Endothelial cell of umbilical vein (primary cell): ENCODE data around the gene NRDC. TPM values are rescaled to one million over a fixed set of nuclear protein-coding genes. Genes with fewer than 3 reads are reported as not detected.

ENCODE experiments used
- BruUV-seq: library from RNA; stranded (reverse); fragments of 400-500 nt; replicated peaks from 2 replicates; lab custom pipeline; 2021; lab: Mats Ljungman, UMichigan
- CTCF ChIA-PET: fragments of 300-600, 350-600 bp; sonication (Branson Sonifier 250); formaldehyde crosslinking; loops from one replicate; lab custom pipeline; 2021; ENCODE audit warnings: antibody characterized with exemption, inconsistent platforms; lab: Charles Lee
- POLR2A ChIA-PET: fragments of 300-600, 350-600 bp; sonication (Branson Sonifier 250); formaldehyde crosslinking; loops from one replicate; lab custom pipeline; 2021; ENCODE audit warnings: antibody characterized with exemption, inconsistent platforms; lab: Charles Lee
- DNase-seq: peaks from one replicate; pipeline ENCODE4 v3.0.0-alpha.2; 2011; ENCODE audit warnings: low read depth, low spot score
- FAIRE-seq: peaks from 2 replicates; lab custom pipeline; 2011; peaks lifted over from hg19 to GRCh38; lab: Jason Lieb, UNC
- H2AFZ ChIP-seq: 2 replicates; pipeline ENCODE4 v1.6.0; 2012; ENCODE audit warnings: low read depth, low read length, control low read depth, inconsistent platforms
- H3K27ac ChIP-seq: 2 replicates; pipeline ENCODE4 v1.5.1; 2011; ENCODE audit warnings: low read depth, mild to moderate bottlenecking, control low read depth, low read length, moderate library complexity; ENCODE audit not compliant: insufficient read depth
- H3K27me3 ChIP-seq, 2 experiments: 2 replicates each; pipeline versions ENCODE4 v1.6.0 to v1.6.1; 2011; ENCODE audit warnings: low read length in 2 of 2, mixed read lengths in 1 of 2; ENCODE audit not compliant: control insufficient read depth in 2 of 2, insufficient read depth in 2 of 2
- H3K36me3 ChIP-seq, 2 experiments: 2 replicates in 1 of 2; 3 replicates in 1 of 2; pipeline ENCODE4 v1.5.1; 2011; ENCODE audit warnings: low read length in 2 of 2, mild to moderate bottlenecking in 1 of 2, moderate library complexity in 1 of 2; ENCODE audit not compliant: control insufficient read depth in 2 of 2, insufficient read depth in 2 of 2; ENCODE audit errors: extremely low read depth in 1 of 2
- H3K4me1 ChIP-seq: 3 replicates; pipeline ENCODE4 v1.5.1; 2011; ENCODE audit warnings: mild to moderate bottlenecking, low read length; ENCODE audit not compliant: control insufficient read depth, insufficient read depth; ENCODE audit errors: extremely low read depth
- H3K4me2 ChIP-seq: 2 replicates; pipeline ENCODE4 v1.6.1; 2011; ENCODE audit warnings: low read length, control low read depth, mixed read lengths; ENCODE audit not compliant: insufficient read depth
- H3K4me3 ChIP-seq, 3 experiments: fragments of 200-600 bp in 1 of 3; sonication (generic), shearing (Covaris generic) in 1 of 3; replicated peaks in 1 of 3; 2 replicates each; pipeline ENCODE4 v1.5.1; 2011 to 2016; ENCODE audit warnings: control low read depth in 3 of 3, low read length in 3 of 3, mild to moderate bottlenecking in 2 of 3, inconsistent platforms in 1 of 3, low read depth in 1 of 3, moderate library complexity in 1 of 3; ENCODE audit not compliant: insufficient read depth in 1 of 3
- H3K79me2 ChIP-seq: 2 replicates; pipeline ENCODE4 v1.6.0; 2012; ENCODE audit warnings: low read length, inconsistent platforms; ENCODE audit not compliant: control insufficient read depth, insufficient read depth
- H3K9ac ChIP-seq: replicated peaks from 2 replicates; pipeline ENCODE3; 2011; ENCODE audit warnings: low read length, control low read depth; ENCODE audit not compliant: insufficient read depth; ENCODE audit errors: extremely low read depth
- H3K9me1 ChIP-seq: replicated peaks from 3 replicates; pipeline ENCODE4 v1.6.0; 2011; ENCODE audit warnings: mild to moderate bottlenecking, low read length; ENCODE audit not compliant: control insufficient read depth, insufficient read depth; ENCODE audit errors: extremely low read depth
- H3K9me3 ChIP-seq: replicated peaks from 2 replicates; pipeline ENCODE4 v1.5.1; 2012; ENCODE audit warnings: low read length, inconsistent platforms; ENCODE audit not compliant: control insufficient read depth, insufficient read depth
- H4K20me1 ChIP-seq: replicated peaks from 2 replicates; pipeline ENCODE3; 2011; ENCODE audit warnings: mild to moderate bottlenecking, low read length; ENCODE audit not compliant: control insufficient read depth, insufficient read depth; ENCODE audit errors: extremely low read depth
- CTCF ChIP-seq, 2 donors: IDR thresholded peaks; 1 replicate in 1 of 2; 2 replicates in 1 of 2; pipeline ENCODE4 v1.5.1; 2011; ENCODE audit warnings: low read length in 2 of 2, mild to moderate bottlenecking in 2 of 2, moderate library complexity in 2 of 2, control low read depth in 1 of 2, inconsistent platforms in 1 of 2, low read depth in 1 of 2; ENCODE audit not compliant: insufficient read depth in 1 of 2; ENCODE audit errors: extremely low read depth in 1 of 2
- EZH2 ChIP-seq: IDR thresholded peaks from 2 replicates; pipeline ENCODE4 v1.6.1; 2012; ENCODE audit warnings: borderline replicate concordance, low read depth, mild to moderate bottlenecking, moderate library complexity, low read length, inconsistent platforms; ENCODE audit not compliant: severe bottlenecking
- FOS ChIP-seq: IDR thresholded peaks from 2 replicates; pipeline ENCODE4 v1.6.1; 2011; ENCODE audit warnings: mild to moderate bottlenecking, low read length, moderate library complexity, borderline replicate concordance; ENCODE audit not compliant: insufficient read depth
- GATA2 ChIP-seq: IDR thresholded peaks from 2 replicates; pipeline ENCODE4 v1.7.0; 2011; ENCODE audit warnings: low read depth, mild to moderate bottlenecking, moderate library complexity, mixed read lengths, low read length; ENCODE audit not compliant: insufficient read length, insufficient read depth
- JUN ChIP-seq: IDR thresholded peaks from 2 replicates; pipeline ENCODE4 v1.6.1; 2011; ENCODE audit warnings: borderline replicate concordance, low read depth; ENCODE audit not compliant: insufficient read length, insufficient read depth
- MAX ChIP-seq: IDR thresholded peaks from 2 replicates; pipeline ENCODE4 v1.6.1; 2011; ENCODE audit not compliant: insufficient read depth, insufficient read length
- MYC ChIP-seq: IDR thresholded peaks from one replicate; pipeline ENCODE4 v1.6.1; 2011; ENCODE audit warnings: mild to moderate bottlenecking, low read depth, low read length
- POLR2A ChIP-seq: IDR thresholded peaks from 2 replicates; pipeline ENCODE4 v1.6.1; 2012; ENCODE audit warnings: low read depth, mild to moderate bottlenecking, control low read depth, low read length
- POLR2AphosphoS5 ChIP-seq: IDR thresholded peaks from 2 replicates; pipeline ENCODE4 v1.6.1; 2012; ENCODE audit warnings: low read depth, mild to moderate bottlenecking, control low read depth, low read length, moderate library complexity; ENCODE audit not compliant: insufficient read depth
- dilution Hi-C: fragments of 300-500 bp; cut with MboI; formaldehyde crosslinking; loops from one replicate; pipeline ENCODE4 v1.15.0; 2019; ENCODE audit warnings: low sequenced_read_pairs; ENCODE audit not compliant: extremely low pct_ligation_motif_present
- intact Hi-C: fragments of 100-400 bp; cut with micrococcal nuclease; formaldehyde crosslinking; loops from one replicate; pipeline ENCODE4 v1.10.0; 2022
- polyA plus RNA-seq, 4 experiments: library from polyadenylated mRNA; depleted of rRNA in 3 of 4; stranded (reverse) in 3 of 4; unstranded in 1 of 4; fragments of >200 nt; gene quantifications; 2 replicates each; pipeline versions ENCODE4 v1.2.1 to v1.2.3, GENCODE V29; 2011 to 2012; ENCODE audit warnings: missing spikeins in 1 of 4
- total RNA-seq: library from RNA; stranded (reverse); gene quantifications from 2 replicates; pipeline ENCODE4 v1.2.3, GENCODE V29; 2021

NRDC gene
- total and polyA plus RNA-seq, 2 donors (not counting 3 experiments of a cell fraction or from before 2014, with no cell fraction given) = 41.8 to 146 TPM

- ChIA-PET POLR2A (no interaction called here), CTCF (interaction anchor here (0.9 to 1.3 kb wide), 2 partner anchors 13 to 31 kb away, joined by 3 read pairs; no protein-coding TSS in a partner anchor)
- Histone ChIP-seq H3K27me3 (no peaks in the 10 kb centered on the region), H3K36me3 (no peaks in the 10 kb centered on the region), H3K4me2 (no peak overlapping the region), H4K20me1 (no peaks in the 10 kb centered on the region), H3K4me3 (no peak overlapping the region), H3K9ac (no peak overlapping the region), H3K4me1 (no peaks in the 10 kb centered on the region), H3K9me3 (no peaks in the 10 kb centered on the region), H2AFZ (no peak overlapping the region), H3K9me1 (no peaks in the 10 kb centered on the region), H3K79me2 (no peaks in the 10 kb centered on the region), H3K27ac (no peak overlapping the region)
- no peak for FAIRE-seq
- DNase-seq = no peak
- BruUV-seq = no TSS peak
- intact Hi-C loops (no loop called here), dilution Hi-C loops (no loop called here)
- no peak for TF ChIP-seq MAX
Measured at GRCh38 chr1:51912881-51913280, 34.4 kb upstream of the NRDC start.

- Histone ChIP-seq H4K20me1 (no peaks in the 10 kb centered on the region), H3K9me1 (no peaks in the 10 kb centered on the region), H3K4me1 (no peaks in the 10 kb centered on the region), H3K27ac (no peak overlapping the region), H3K9ac (no peak overlapping the region), H2AFZ (no peak overlapping the region), H3K36me3 (no peaks in the 10 kb centered on the region), H3K4me2 (no peak overlapping the region), H3K9me3 (no peaks in the 10 kb centered on the region), H3K4me3 (no peak overlapping the region), H3K27me3 (no peaks in the 10 kb centered on the region), H3K79me2 (no peaks in the 10 kb centered on the region)
- DNase-seq (no peak), FAIRE-seq (no peak)
- CTCF ChIA-PET = no interaction called here
- TF ChIP-seq JUN = no peak
- no peak for TF ChIP-seq EZH2
- no peak for TF ChIP-seq FOS
- no peak for TF ChIP-seq MAX
- no peak for TF ChIP-seq MYC
- no peak for TF ChIP-seq POLR2AphosphoS5
- TF ChIP-seq GATA2 = no peak
- no peak for TF ChIP-seq POLR2A
- TF ChIP-seq CTCF (IDR thresholded peaks at IDR 0.05; ENCODE audit: extremely low read depth in 1 of 2, insufficient read depth in 1 of 2, low read depth in 1 of 2, low read length in 2 of 2) = no peak
- dilution Hi-C loops (no loop called here), intact Hi-C loops (no loop called here)
- POLR2A ChIA-PET = no interaction called here
- BruUV-seq = no TSS peak
Measured at GRCh38 chr1:51910221-51911000, 31.9 kb upstream of the NRDC start.
